HEK293T (cell line): ENCODE data around the gene PDCD2L.
"Not testable (repeated sequence)": the region's sequence is repeated elsewhere in the genome, so short reads cannot be mapped to it uniquely, and the experiment has no call there.

ENCODE experiments used
- BHLHE40 ChIP-seq: fragments of 450-650 bp; IDR thresholded peaks from 2 replicates; pipeline ENCODE4 v1.6.1; 2016; ENCODE audit warnings: mild to moderate bottlenecking, moderate library complexity, borderline replicate concordance
- CTBP1 ChIP-seq: fragments of 450-650 bp; IDR thresholded peaks from 2 replicates; pipeline ENCODE4 v1.6.1; 2016; ENCODE audit warnings: borderline replicate concordance
- ELF4 ChIP-seq: fragments of 450-650 bp; IDR thresholded peaks from 2 replicates; pipeline ENCODE4 v1.6.1; 2017; ENCODE audit warnings: antibody characterized with exemption
- L3MBTL2 ChIP-seq: fragments of 450-650 bp; conservative IDR thresholded peaks from 2 replicates; pipeline ENCODE4 v1.6.1; 2016; ENCODE audit warnings: mild to moderate bottlenecking
- NFRKB ChIP-seq: fragments of 450-650 bp; IDR thresholded peaks from 2 replicates; pipeline ENCODE4 v1.6.1; 2016; ENCODE audit warnings: mild to moderate bottlenecking, moderate library complexity
- TARDBP ChIP-seq: fragments of 450-650 bp; IDR thresholded peaks from 2 replicates; pipeline ENCODE4 v1.6.1; 2016

DNA sequence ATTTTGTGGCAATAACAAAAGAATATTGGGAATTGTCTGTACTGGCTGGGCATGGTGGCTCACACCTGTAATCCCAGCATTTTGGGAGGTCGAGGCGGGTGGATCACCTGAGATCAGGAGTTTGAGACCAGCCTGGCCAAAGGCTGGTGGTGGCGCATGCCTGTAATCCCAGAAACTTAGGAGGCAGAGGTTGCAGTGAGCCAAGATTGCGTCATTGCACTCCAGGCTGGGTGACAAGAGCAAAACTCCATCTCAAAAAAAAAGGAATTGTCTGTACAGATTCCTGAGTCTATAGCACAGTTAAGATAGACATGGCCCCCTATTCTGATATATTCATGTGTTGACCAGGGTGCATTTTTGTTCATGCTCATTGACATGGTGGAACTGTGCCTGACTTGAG is 60.6 kb downstream of the PDCD2L start:
- not testable (repeated sequence) for TF ChIP-seq L3MBTL2, CTBP1, TARDBP, BHLHE40, NFRKB, ELF4
